ENCODE results near the gene NR2E1. TPM values are rescaled to one million over a fixed set of nuclear protein-coding genes. Genes with fewer than 3 reads are reported as not detected.

NR2E1 gene
- total RNA-seq, 1 donor from 2014 or later, result 1.0 TPM

DNA sequence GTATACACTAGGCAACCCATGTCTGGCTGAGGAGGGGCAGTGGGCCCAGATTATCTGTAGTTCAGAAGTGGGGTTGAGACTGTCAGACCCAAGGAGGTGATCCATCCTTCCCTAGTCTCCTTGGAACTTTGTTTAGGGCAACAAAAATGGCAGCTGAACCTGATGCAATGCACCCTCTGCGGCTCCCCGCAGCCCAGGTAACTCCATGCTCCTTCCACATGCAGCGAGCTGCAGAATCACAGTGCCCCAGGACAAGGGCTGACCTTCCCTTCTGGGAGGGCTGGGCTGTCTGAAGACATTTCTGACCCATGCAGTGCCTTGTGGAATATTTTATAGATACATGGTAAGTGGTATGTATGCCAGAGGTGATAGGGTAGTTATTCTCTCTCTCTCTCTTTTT lies 29.4 kb downstream of the NR2E1 start:
- Histone ChIP-seq H3K4me2 (no peak overlapping the region), H3K9ac (no peak overlapping the region), H2AFZ (replicated peaks) (peak overlapping the region; percentile 42), H3K4me1 (no peaks in the 10 kb centered on the region), H3K4me3 (no peak overlapping the region), H3K27ac (no peak overlapping the region), H3K9me3 (ENCODE audit: low read depth) (no peaks in the 10 kb centered on the region), H3F3A (ENCODE audit: low read depth) (no peaks in the 10 kb centered on the region), H3K36me3 (no peaks in the 10 kb centered on the region), H3K27me3 (no peaks in the 10 kb centered on the region), H3K79me2 (ENCODE audit: low read depth) (no peaks in the 10 kb centered on the region), H4K20me1 (ENCODE audit: low read depth) (no peaks in the 10 kb centered on the region)
- no peaks in the 10 kb centered on the region for H3K9me3 Mint-ChIP-seq
- H3K36me3 Mint-ChIP-seq, result no peaks in the 10 kb centered on the region
- no peak for DNase-seq (ENCODE audit: low spot score)
- TF ChIP-seq EZH2 (IDR thresholded peaks at IDR 0.05), result no peak
- no peak overlapping the region for H3K27ac Mint-ChIP-seq
- no peak overlapping the region for H3K4me3 Mint-ChIP-seq
- peaks cover 3% of the 10 kb centered on the region for H3K4me1 Mint-ChIP-seq
- peaks cover 4% of the 10 kb centered on the region for H3K27me3 Mint-ChIP-seq (ENCODE audit: insufficient read depth, low read depth)

DNA sequence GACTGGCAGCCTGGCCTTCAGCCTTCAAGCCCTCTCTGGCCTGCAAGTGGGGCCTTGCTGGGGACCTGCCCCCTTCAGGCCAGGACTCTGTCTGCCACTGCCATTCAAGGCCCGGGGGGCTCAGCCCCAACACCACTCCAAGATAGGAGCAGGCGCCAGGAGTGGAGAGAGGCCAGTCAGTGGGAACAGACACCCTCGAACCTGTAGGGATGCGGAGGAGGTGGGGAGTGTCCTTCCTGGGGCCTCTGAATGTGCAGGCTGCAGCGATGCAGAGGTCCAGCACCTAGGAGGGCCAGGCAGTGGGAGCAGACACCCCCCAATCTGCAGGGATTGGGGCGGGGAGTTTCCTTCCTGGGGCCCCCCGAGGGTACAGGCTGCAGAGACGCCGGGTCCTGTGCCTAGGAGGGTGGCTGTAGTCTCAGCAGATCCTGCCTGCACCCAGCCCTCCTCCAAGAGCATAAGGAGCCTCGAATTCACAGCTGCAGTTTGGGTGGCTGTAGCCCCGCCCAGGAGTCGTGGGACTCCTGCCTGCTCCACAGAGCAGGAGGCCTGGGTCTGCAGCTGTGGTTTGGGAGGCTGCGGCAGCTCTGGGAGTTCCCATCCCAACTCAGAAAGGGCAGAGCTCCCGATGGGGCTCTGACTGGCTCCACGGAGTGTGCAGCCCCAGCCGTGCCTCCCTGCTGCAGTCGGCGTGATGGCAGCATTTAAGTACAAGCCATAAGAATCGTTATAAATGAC lies 33.1 kb downstream of the NR2E1 start:
- Histone ChIP-seq H3K4me3 (no peak overlapping the region), H2AFZ (replicated peaks) (no peak overlapping the region), H3K4me2 (no peak overlapping the region), H3K79me2 (ENCODE audit: low read depth) (no peaks in the 10 kb centered on the region), H4K20me1 (ENCODE audit: low read depth) (no peaks in the 10 kb centered on the region), H3K27me3 (no peaks in the 10 kb centered on the region), H3F3A (ENCODE audit: low read depth) (peaks cover 16% of the 10 kb centered on the region), H3K9me3 (ENCODE audit: low read depth) (no peaks in the 10 kb centered on the region), H3K27ac (no peak overlapping the region), H3K36me3 (no peaks in the 10 kb centered on the region), H3K4me1 (peaks cover 14% of the 10 kb centered on the region), H3K9ac (no peak overlapping the region)
- Mint-ChIP-seq H3K9me3 (no peaks in the 10 kb centered on the region), H3K4me1 (peaks cover 14% of the 10 kb centered on the region), H3K4me3 (no peak overlapping the region), H3K27me3 (ENCODE audit: insufficient read depth, low read depth) (peaks cover 2% of the 10 kb centered on the region), H3K36me3 (peaks cover 2% of the 10 kb centered on the region), H3K27ac (no peak overlapping the region)
- no peak for DNase-seq (ENCODE audit: low spot score)
- TF ChIP-seq EZH2phosphoT487 (IDR thresholded peaks at IDR 0.05), result no peak
- TF ChIP-seq EZH2 (IDR thresholded peaks at IDR 0.05), result no peak
- TF ChIP-seq, protein P1, sequence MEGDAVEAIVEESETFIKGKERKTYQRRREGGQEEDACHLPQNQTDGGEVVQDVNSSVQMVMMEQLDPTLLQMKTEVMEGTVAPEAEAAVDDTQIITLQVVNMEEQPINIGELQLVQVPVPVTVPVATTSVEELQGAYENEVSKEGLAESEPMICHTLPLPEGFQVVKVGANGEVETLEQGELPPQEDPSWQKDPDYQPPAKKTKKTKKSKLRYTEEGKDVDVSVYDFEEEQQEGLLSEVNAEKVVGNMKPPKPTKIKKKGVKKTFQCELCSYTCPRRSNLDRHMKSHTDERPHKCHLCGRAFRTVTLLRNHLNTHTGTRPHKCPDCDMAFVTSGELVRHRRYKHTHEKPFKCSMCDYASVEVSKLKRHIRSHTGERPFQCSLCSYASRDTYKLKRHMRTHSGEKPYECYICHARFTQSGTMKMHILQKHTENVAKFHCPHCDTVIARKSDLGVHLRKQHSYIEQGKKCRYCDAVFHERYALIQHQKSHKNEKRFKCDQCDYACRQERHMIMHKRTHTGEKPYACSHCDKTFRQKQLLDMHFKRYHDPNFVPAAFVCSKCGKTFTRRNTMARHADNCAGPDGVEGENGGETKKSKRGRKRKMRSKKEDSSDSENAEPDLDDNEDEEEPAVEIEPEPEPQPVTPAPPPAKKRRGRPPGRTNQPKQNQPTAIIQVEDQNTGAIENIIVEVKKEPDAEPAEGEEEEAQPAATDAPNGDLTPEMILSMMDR (IDR thresholded peaks at IDR 0.05), result no peak

GRCh38 chr6:108200186-108200585 lies 34.4 kb downstream of the NR2E1 start:
- Histone ChIP-seq H3K9me3 (ENCODE audit: low read depth) (no peaks in the 10 kb centered on the region), H2AFZ (replicated peaks) (no peak overlapping the region), H4K20me1 (ENCODE audit: low read depth) (no peaks in the 10 kb centered on the region), H3F3A (ENCODE audit: low read depth) (peaks cover 21% of the 10 kb centered on the region), H3K27me3 (no peaks in the 10 kb centered on the region), H3K4me3 (no peak overlapping the region), H3K9ac (no peak overlapping the region), H3K79me2 (ENCODE audit: low read depth) (no peaks in the 10 kb centered on the region), H3K4me1 (peaks cover 20% of the 10 kb centered on the region), H3K27ac (no peak overlapping the region), H3K36me3 (no peaks in the 10 kb centered on the region), H3K4me2 (no peak overlapping the region)
- H3K4me1 Mint-ChIP-seq, result peaks cover 13% of the 10 kb centered on the region
- H3K36me3 Mint-ChIP-seq, result peaks cover 2% of the 10 kb centered on the region
- TF ChIP-seq EZH2 (IDR thresholded peaks at IDR 0.05), result no peak
- TF ChIP-seq, protein P1 (IDR thresholded peaks at IDR 0.05), result no peak
- no peak for TF ChIP-seq EZH2phosphoT487 (IDR thresholded peaks at IDR 0.05)
- peaks cover 2% of the 10 kb centered on the region for H3K27me3 Mint-ChIP-seq (ENCODE audit: insufficient read depth, low read depth)
- no peak overlapping the region for H3K27ac Mint-ChIP-seq
- H3K9me3 Mint-ChIP-seq, result no peaks in the 10 kb centered on the region
- no peak for DNase-seq (ENCODE audit: low spot score)
- no peak overlapping the region for H3K4me3 Mint-ChIP-seq

DNA sequence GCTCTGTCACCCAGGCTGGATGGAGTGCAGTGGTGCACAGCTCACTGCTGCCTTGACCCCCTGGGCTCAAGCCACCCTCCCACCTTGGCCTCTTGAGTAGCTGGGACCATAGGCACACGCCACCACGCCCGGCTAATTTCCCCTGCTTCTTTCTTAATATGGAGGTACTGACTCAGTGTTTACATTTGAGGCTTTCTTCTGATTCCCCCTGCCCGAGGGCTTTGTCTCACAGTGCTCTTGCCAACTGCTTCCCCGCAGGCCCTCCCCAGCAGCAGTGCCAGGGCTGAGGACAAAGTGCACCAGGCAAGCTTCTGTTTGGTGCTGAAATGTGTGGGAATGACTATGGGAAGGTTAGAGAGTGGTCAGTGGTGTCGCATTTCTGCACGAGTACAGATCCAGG lies 34.8 kb downstream of the NR2E1 start:
- H3K9me3 Mint-ChIP-seq, result no peaks in the 10 kb centered on the region
- Histone ChIP-seq H3K27me3 (no peaks in the 10 kb centered on the region), H3K4me2 (no peak overlapping the region), H3K79me2 (ENCODE audit: low read depth) (no peaks in the 10 kb centered on the region), H3K9ac (no peak overlapping the region), H3K4me1 (peaks cover 20% of the 10 kb centered on the region), H2AFZ (replicated peaks) (no peak overlapping the region), H3K9me3 (ENCODE audit: low read depth) (no peaks in the 10 kb centered on the region), H3F3A (ENCODE audit: low read depth) (peaks cover 21% of the 10 kb centered on the region), H3K4me3 (no peak overlapping the region), H3K36me3 (no peaks in the 10 kb centered on the region), H4K20me1 (ENCODE audit: low read depth) (no peaks in the 10 kb centered on the region), H3K27ac (no peak overlapping the region)
- no peak for TF ChIP-seq EZH2phosphoT487 (IDR thresholded peaks at IDR 0.05)
- TF ChIP-seq, protein P1 (IDR thresholded peaks at IDR 0.05), result no peak
- no peak for TF ChIP-seq EZH2 (IDR thresholded peaks at IDR 0.05)
- H3K27ac Mint-ChIP-seq, result peak overlapping the region; percentile 69
- DNase-seq (ENCODE audit: low spot score), result no peak
- no peak overlapping the region for H3K4me3 Mint-ChIP-seq
- peaks cover 2% of the 10 kb centered on the region for H3K27me3 Mint-ChIP-seq (ENCODE audit: insufficient read depth, low read depth)
- peaks cover 13% of the 10 kb centered on the region for H3K4me1 Mint-ChIP-seq
- H3K36me3 Mint-ChIP-seq, result peaks cover 2% of the 10 kb centered on the region
